ENCODE measurements around the gene PDLIM7.

- TF ChIP-seq POLR2A (IDR thresholded peaks at IDR 0.05) (no peak), CTCF (IDR thresholded peaks at IDR 0.05) (no peak), EP300 (IDR thresholded peaks at IDR 0.05) (no peak), POLR2AphosphoS5 (IDR thresholded peaks at IDR 0.05) (no peak)
Observed at GRCh38 chr5:177493795-177494345, 3.5 kb downstream of the PDLIM7 start.
